GM08714 (cell line): ENCODE results near the gene CDC42EP3.

Source experiments
- H3K4me3 ChIP-seq: fragments of 200-500 bp; sonication (Bioruptor generic); 2 replicates; pipeline ENCODE4 v1.5.1; 2014; ENCODE audit warnings: mild to moderate bottlenecking, low read length, inconsistent platforms
- ZNF274 ChIP-seq: IDR thresholded peaks from 2 replicates; pipeline ENCODE4 v1.6.1; 2012; ENCODE audit warnings: mild to moderate bottlenecking, low read depth, low read length

CDC42EP3 gene

DNA sequence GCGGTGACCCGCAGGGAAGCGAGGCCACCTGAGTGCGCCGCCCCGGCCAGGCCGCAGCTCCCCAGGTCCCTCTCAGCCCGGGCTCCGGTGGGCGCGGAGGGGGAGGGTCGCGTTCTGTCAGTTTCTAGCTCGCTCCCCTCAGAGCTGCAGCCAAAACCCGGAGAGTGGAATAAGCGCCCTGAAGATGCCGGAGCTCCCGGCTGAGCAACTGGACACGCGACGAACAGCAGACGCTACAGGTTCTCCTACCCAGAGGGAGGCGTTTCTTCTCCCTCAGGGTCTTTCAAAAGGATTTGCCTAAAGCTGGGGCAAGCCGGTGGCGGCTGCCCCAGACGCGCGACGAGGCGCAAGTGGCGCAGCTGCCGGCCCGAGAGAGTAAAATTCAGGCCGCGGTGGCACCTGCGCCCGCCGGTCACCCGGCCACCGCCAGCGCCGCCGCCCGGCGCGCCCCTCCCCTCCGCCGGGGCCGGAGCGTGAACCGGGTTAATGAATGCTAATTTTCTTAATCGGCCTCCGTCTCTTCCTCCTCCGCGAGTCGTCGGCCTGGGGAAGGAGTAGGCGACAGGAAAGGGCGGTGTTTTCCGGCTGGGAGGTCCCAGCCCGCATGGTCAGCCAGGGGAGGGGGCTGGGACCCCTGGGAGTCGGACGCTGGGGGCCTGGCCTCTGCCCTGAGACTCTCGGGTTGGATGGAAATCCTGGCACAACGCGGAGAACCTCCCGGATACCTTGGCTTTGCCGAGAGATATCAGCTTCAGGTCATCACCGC is 845 bp upstream of the CDC42EP3 start:
- no peak for TF ChIP-seq ZNF274
- peak overlapping the region; percentile 97 for H3K4me3 ChIP-seq

- TF ChIP-seq ZNF274: no peak
- peak overlapping the region; percentile 97 for H3K4me3 ChIP-seq
Measured at GRCh38 chr2:37671816-37672103, 318 bp upstream of the CDC42EP3 start.

DNA sequence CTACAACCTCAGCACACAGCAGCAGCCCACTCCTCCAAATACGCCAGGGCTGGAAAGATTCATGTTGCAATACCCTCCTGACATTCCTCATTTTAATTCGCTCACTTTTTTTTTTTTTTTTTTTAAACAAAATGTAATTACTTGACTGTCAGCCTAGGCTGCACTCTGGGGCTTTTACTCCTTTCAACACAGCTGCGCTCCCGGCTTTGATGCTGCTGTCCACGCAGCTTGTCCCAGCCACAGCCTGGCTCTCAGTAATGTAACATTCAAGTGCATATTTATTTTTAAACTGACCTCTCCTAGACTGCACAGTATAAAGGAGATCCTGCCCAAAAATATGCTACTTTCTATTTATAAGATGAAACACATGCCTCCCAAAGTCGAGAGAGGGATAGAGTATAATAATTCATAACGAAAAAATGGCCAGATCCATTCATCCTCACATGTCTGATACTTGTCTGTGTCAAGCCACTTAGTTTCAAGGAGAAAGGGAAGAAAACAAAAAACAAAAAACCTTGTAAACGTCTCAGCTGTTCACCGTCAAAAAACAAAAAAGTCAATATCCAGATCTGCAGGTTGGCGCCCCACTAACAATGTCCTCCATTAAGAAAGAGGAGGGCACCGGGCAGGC is 949 bp downstream of the CDC42EP3 start:
- no peak for TF ChIP-seq ZNF274
- peak overlapping the region; percentile 97 for H3K4me3 ChIP-seq

DNA sequence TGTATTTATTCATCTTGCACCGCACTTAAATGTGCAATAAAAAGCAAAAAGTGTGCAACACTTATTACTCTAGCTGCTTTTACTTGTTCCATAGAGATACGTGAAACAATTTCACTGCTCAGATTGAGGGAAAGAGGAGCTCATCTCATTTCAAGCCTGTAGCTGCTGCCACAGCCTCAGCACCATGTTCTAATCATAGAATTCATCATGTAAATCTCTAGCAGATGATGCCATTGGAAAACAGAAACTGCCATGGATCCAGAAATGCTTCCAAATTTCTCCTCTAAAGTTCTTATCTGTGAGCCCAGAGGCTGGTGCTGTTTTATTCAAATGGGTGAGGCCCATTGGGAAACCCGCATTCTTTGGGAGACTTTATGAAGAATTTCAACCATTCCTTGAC is 2.0 kb downstream of the CDC42EP3 start:
- TF ChIP-seq ZNF274: no peak
- peak overlapping the region; percentile 97 for H3K4me3 ChIP-seq

- TF ChIP-seq ZNF274: no peak
- H3K4me3 ChIP-seq: no peak overlapping the region
Measured at GRCh38 chr2:37667704-37668103, 3.7 kb downstream of the CDC42EP3 start.

DNA sequence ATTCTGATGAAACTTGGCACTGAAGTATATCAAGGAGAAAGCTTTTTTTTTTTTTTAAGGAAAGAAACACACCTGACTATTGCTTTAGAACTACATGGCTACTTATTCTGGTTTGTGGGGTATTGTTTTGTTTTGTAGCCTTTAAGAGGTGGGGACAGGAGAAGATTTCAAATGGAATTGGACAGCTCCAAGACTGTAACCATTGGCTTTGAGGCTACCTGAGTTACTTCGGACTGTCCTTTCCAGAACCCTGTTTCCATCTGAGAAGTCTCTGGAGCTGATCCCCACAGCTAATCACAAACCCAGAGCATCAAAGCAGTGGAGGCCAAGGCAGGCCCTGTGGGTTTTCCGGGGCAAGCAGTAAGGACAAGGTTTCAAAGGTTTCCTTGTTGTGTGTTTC is 4.7 kb downstream of the CDC42EP3 start:
- TF ChIP-seq ZNF274: no peak
- peak overlapping the region; percentile 3; the same call in 1 of the 2 replicates for H3K4me3 ChIP-seq

- H3K4me3 ChIP-seq: peak overlapping the region; percentile 30; the same call in 1 of the 2 replicates
Measured at GRCh38 chr2:37665604-37666362, 5.7 kb downstream of the CDC42EP3 start.

DNA sequence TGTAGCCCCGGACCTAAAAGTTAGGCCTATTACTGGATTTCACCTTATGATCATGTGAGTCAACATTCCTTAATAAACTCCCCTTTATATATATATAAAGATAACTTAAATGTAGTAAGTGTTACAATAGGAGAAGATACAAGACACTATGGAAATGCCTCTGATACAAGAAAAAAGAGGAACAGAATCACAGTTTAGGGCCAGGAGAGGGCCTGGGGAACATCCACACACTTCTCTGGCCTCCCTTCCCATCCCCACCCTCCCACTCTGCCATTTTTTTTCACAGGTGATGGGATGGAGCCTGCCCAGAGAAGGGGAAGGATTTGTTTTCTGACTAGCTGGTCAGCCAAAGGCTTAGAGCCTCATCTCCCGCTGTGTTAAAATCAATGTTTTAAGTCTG is 6.4 kb downstream of the CDC42EP3 start:
- no peak for TF ChIP-seq ZNF274
- H3K4me3 ChIP-seq: no peak overlapping the region

More at GRCh38 chr2:37665604-37666362, 5.7 kb downstream of the CDC42EP3 start:
- no peak for TF ChIP-seq ZNF274

GRCh38 chr2:37664231-37664643 is 7.2 kb downstream of the CDC42EP3 start:
- H3K4me3 ChIP-seq: no peak overlapping the region
- TF ChIP-seq ZNF274: no peak

DNA sequence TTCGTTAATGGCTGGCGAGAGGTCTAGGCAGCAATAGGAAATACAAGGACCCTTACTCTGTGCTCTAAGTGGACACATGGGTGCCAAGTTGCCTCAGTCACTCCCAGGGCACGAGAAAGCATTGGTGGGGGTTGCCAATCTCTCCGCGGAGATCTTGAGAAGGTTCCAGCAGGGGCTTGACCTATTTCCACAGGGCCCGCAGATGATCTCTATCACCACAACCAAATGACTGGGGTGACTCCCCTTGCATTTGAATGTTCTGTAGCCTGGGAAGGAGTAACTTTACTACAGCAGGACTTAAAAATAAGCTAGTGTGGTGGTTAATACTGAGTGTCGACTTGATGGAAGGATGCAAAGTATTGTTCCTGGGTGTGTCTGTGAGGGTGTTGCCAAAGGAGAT is 8.1 kb downstream of the CDC42EP3 start:
- TF ChIP-seq ZNF274: no peak
- no peak overlapping the region for H3K4me3 ChIP-seq

GRCh38 chr2:37659723-37660122 is 11.7 kb downstream of the CDC42EP3 start:
- TF ChIP-seq ZNF274: no peak
- H3K4me3 ChIP-seq: no peak overlapping the region

DNA sequence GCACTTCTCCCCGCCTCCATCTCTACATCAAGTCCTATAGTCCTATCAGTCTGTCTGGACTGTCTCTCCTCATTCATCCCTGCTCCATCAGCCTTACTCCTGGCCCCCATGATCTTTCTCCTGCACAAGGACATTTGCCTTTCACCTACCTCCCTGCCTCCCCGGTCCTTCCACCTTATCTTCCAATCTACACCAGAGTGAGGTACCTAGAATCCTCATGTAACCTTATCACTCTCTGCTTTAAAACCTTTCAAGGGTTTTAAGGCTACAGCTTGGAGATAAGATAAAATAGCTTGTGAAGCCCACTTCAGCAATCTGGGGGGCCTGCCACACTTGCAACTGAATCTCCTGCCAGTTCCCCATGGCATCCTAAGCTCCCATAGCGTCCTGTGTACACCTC is 12.8 kb downstream of the CDC42EP3 start:
- no peak overlapping the region for H3K4me3 ChIP-seq
- no peak for TF ChIP-seq ZNF274

- no peak overlapping the region; the same call in 1 of the 2 replicates for H3K4me3 ChIP-seq
Measured at GRCh38 chr2:37657471-37657870, 14.0 kb downstream of the CDC42EP3 start.

GRCh38 chr2:37656512-37657423 is 14.7 kb downstream of the CDC42EP3 start:
- H3K4me3 ChIP-seq: peak overlapping the region; percentile 37; the same call in 1 of the 2 replicates
- no peak for TF ChIP-seq ZNF274

More at GRCh38 chr2:37657471-37657870, 14.0 kb downstream of the CDC42EP3 start:
- TF ChIP-seq ZNF274: no peak
